Measurements from ENCODE around the gene SNAP47.

The SNAP47 gene

DNA sequence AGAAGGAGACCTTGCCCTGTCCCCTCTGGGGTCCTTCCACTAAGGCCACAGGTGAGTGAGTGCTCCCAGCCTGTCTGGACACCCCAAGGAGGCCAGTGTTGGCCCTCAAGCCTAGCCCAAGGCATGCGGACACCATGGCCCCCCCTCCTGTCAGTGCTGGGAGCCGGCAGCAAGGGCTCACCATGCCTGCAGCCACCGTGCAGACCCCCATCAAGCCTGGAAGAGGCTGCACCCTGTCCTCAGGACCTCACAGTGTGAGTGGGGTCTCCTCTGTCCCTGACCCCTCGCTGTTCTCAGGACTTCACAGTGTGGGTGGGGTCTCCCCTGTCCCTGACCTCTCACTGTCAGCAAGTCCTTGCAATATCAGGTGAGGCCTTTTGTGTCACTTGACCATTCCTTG is 47.0 kb downstream of the SNAP47 start:
- DNase-seq (ENCODE audit: low read depth, low spot score), result no peak

- DNase-seq (ENCODE audit: low read depth, low spot score), result no peak
Observed at GRCh38 chr1:227785094-227785804, 50.0 kb downstream of the SNAP47 start.

DNA sequence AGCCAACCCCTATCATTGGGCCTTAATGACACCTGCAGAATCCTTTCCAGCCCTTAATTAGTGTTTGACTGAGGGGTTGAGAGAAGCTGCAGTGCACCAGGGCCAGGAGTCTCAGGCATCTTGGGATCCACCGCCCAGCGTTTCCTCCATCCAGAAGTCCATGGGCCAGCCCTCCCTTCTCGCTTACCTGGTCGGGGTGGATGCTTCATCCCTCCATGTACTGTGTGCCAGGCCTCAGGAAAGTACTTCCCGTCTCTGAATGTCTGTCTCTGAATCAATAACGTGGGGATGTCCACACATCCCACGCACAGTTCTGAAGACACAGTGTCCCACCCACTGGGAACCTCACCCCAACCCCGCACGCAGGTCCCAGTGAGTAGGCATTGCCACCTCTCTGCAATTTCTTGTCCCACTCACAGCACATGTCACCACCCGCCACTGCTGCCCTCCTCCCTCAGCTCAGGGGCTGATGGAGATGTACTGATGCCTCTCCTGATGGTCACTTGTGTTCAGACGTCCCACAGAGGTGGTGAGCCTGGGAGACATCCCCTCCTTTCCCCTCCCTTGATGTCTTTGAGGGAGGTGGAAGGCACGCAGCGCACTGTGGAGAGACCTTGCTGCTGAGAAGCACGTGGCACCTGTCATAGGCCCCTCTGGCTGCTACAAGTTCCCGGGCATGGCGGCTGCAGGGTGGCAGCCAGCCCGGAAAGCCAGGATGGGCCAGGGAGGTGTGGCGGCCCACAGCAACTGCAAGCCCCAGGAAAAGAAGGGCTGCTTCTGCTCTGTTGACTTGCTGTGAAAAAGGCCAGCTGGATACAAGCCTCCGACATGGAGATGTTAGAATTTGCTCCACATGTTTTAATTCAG is 50.8 kb downstream of the SNAP47 start:
- DNase-seq (ENCODE audit: low read depth, low spot score), result no peak

DNA sequence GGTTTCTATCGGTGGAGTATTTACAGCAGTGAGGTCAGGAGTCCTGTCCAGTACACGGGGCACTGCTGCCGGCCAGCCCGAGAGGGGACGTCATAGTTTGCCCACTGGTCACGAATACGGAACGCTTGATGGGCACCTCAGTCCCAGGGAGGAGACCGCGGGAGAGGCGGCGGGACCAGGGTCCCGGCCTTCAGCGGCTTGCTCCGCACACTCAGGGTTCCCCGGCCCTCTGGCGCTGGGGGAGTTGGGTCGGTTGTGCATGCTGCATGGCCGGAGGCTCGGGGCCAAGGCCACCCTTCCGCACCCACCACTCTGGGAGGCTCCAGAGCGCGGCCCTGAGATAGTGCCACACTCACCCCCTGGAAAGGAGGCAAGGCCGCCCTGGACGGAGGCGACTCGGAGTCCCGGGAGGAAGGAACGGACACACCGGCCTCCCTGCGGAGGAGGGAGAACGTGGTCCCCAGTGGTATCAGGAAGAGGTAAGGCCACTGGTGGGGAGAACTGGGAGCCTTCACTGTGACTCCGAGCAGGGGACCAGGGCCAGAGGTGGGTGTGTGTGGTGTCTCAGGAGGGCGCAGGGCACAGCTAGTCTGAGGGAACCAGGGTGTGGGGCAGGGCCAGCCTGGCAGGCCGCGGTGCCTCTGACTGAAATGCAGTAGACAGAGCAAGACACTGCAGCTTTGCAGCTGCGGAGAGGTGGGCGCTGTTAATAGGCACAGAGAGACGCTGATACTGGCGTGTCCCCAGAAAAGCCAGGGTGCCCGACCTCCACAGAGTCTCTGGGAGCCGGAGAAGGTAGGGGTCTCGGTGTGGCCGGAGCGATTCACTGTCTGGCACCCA is 51.7 kb downstream of the SNAP47 start:
- no peak for DNase-seq (ENCODE audit: low read depth, low spot score)

DNA sequence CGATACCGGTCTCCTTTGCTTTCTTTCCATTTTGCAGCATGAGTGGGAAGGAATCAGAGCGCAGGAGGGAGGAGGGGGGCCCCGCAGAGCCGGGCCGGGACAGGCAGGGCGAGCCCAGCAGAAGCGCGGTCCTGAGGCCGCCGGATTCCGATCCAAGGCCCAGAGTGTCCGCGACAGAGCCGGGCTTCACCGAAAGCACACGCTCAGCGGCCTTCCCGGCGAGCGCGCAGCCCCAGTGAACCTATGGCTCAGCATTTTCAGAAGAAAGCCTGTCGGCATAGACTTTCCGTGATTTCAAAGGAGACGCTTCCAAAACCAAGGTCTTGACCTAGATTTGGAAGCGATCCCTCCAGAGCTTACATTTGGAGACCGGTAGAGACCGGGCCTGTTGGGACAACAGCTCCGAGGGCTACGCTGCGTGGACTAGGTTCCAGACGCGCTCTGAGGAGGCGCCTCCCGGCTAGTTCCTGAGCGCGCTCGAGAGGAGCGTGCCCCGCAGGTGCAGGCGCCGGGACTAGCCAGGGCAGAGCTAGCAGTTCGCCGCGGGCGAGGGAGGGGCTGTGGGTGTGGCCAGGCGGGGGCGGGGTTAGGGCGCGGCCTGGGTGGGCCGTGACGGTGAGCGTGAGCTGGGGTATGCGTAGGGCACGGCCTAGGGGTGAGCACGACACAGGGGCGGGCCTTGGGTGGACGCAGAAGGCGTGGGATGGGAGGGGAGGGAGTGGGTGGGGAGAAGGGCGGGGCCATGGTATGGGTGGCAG is 52.5 kb downstream of the SNAP47 start:
- peak; percentile 86 for DNase-seq (ENCODE audit: low read depth, low spot score)

DNA sequence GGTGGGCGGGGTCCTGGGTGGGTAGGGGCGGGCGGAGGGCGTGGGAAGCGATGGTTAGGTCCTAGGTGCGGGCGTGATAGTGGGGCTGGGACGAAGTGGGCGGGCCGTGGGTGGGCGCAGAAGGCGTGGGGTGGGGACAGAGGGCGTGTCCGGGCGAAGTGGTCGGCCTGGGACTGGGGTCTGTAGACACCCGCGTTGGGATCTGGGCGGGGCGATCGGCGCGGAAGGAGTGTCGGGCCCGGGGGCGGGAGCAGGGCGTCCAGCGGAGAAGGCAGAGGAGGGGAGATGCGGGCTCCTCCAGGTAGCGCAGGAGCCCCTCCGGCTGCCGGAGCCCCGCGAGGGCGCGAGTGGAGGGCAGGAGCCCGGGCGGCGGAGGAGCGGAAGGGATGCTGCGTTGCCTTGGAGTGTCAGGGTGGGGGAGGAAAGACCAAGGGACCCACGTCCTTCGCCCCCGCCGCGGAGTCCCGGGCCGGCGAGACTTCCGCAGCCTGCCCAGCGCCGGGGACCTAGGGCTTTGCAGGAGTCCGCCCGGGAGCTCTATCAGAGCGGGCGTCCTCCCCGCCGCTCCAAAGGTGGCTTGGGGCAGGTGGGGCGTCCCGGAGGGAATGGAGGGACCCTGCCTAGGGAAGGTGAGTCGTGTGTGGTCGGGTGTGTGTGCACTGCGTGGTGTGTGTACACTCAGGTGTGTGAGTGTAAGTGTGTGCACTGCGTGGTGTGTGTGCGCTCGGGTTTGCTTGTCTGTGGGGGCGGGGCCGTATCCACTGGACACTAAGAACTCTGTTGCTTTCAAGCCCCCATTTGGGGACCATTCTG is 53.2 kb downstream of the SNAP47 start:
- DNase-seq (ENCODE audit: low read depth, low spot score), result peak; percentile 34

DNA sequence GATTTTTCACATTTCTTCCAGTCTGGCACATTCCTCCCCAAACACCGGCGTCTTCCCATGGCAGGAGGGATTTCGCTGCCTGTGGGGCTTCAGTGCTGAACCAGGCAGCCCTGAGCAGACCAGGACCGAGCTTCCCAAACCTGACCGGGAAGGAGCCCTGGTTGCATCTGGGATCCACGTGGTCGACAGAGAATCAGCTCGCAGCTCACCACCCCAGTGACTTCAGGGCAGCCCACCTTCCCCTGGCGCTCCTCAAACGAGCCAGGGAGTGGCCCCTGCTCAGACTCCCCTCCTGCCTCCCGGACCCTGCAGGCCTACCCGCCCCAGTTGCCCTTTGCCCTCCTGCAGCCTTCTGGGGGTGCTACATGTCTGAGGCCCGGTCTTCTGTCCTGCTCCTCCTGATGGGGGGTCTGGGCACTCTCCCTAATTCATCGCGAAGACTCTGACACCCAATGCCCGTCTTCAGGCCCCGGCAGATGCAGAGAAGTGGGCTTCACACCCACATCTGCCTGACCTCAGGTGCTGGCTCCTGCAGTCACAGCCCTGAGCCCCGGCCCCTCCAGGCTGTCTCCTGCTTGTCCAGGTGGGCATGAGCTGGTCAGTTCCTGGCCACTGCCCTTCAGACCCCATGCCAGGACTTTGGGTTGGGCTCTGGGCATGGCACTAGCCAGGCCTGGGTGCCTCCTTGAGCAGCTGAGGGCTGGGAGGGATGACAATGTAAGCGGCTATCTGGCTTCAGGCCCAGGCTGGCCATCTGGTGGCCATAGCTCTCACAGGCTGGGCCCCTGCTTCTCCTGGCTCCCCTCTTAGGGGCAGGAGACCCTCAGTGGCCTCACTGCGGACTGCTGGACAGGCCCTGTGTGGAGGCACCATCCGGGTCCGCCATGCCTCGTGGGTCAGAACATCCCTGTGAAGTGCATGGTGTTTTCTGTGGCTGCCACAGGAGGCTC is 54.1 kb downstream of the SNAP47 start:
- no peak for DNase-seq (ENCODE audit: low read depth, low spot score)

DNA sequence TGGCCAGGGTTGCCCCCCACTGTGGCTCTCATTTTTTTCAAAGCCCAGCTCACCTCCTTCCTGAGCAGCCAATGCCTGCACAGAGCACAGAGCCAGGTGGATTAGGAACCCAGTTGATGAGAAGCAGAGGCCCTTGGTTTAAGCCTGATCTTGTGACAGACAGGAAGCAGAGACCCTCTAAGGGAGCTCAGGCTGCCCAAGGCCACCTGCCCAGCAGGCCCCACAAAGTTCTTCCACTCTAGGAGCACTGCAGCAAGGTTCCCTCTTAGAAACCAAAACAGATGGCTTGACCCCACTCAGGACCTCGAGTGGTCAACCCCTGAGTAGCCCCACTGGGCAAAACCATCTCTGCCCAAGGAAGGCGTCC is 54.8 kb downstream of the SNAP47 start:
- DNase-seq (ENCODE audit: low read depth, low spot score), result no peak

DNA sequence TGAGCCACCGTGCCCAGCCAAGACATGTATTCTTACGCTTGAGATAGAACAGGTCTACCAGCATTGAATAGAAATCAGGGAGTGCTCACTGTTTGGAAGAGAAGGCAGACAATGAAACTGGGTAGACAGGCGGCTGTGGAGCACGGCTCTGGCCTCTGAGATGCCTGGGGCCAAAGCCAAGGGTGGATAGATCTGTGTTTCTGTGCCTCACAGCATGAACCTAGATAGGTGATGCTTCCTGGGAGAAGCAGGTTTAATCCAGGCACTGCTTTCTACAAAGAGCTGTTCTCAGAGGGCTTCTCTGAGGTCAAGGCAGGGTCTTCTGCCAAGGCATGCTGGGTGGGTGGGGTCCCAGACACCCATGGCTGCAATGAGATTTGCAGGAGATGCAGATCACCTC is 55.6 kb downstream of the SNAP47 start:
- DNase-seq (ENCODE audit: low read depth, low spot score), result no peak

DNA sequence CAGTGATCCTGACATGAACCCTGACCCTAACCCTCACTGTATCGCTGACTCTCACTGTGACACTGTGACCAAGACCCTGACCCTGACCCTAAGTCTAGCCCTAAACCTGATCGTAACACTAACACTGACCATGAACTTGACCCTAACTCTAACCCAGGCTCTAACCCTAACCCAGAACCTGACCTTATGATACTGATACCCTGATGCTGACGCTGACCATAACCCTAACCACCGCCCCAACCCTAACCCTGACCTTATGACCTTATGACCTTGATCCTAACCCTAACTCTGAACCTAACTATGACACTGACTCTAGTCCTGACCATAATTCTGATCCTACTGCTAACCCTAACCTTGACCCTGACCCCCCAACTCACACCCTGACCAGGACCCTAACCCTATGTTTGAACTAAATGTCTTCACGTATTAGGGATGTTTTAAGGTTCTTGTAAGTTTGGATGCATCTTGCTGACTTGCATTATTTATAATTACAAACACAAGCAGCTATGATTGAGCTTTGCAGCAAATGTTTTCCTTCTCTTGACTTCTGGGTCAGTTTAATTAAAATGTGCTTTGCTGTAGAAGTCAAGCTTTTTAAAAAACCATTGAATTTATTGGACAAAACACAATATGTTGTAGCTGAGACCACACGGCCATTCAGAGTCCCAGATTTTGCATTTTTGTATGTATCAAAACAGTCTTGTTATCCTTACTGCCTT is 56.3 kb downstream of the SNAP47 start:
- DNase-seq (ENCODE audit: low read depth, low spot score), result no peak

DNA sequence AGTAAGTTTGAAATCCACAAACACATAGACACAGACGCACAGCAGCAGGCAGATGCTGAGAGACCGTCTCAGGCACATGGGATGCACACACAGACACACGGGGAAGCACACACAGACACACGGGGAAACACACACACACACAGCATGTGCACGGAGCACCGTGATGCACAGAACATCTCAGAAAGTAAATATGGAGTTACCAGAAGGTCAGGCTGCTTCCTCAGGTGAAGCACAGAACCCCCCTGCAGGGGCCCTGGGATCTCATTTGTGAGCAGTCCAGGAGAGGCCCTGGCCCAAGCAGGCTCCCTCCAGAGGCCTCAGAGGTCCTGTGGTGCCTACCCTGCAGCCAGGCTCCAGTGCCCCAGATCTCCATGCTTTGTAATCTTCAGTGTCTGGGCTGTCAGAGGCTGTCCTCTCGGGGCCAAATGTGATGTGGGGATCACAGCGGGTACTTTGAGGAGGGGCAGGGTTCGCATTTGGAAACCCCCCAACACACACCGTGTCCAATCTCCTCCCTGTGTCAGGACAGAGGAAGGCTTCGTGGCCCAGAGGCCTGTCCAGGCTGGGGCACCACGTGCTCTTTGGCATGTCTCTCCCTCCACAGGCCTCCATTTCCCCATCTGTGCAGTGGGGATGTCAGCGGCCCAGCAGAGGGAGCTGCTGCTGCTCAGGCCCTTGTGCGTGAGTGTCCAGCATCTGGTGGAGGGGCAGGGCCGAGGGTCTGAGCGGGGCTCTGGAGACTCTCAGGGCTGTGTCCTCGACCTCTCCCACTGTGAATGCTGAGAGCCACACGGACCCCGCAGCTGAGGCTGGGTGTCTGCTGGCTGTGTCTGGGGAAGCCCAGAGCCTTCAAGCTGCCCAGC is 57.2 kb downstream of the SNAP47 start:
- DNase-seq (ENCODE audit: low read depth, low spot score), result no peak

GRCh38 chr1:227793079-227793947 is 58.1 kb downstream of the SNAP47 start:
- DNase-seq (ENCODE audit: low read depth, low spot score), result no peak

DNA sequence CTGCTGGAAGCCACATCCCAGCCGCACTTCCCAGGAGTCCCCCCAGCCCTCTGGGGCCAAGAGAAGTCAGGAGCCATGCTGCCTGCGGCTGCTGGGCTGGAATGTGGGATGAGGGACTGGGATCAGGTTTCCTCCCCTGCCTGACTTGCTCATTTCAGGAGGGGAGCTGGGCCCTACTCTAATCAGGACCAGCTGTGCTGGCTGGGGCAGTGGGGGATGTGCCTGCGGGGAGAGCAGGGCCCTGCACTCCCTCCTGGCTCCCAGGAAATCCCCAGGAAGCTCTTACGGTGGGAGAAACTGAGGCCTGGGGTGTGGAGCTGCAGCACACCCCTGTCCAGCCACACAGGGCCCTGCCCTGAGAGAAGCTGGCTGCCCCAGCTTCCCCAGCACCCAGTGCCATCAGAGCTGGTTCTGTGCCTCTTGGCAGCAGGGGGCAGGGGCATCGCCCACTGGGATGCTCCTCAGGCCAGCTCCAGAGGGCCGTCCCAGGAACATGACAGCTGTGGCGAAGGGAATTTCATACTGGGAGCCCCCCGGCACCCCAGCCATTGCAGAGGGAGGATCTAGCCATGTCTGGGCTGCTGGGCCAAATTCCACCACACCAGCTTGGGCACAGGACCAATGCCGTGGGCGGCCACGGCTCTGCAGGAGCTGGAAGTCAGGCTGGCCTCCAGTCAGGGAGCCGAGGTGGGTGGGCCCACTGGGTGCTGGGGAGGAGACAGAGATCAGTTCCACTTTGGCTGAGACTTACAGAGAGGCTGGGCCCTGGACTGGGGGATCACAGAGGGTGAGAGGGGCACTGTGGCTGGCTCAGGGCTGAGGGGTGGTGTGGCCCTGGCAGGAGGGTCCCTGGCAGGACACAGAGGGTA is 58.9 kb downstream of the SNAP47 start:
- no peak for DNase-seq (ENCODE audit: low read depth, low spot score)

GRCh38 chr1:227794817-227795192 is 59.6 kb downstream of the SNAP47 start:
- DNase-seq (ENCODE audit: low read depth, low spot score), result no peak

- DNase-seq (ENCODE audit: low read depth, low spot score), result no peak
Observed at GRCh38 chr1:227795732-227796131, 60.5 kb downstream of the SNAP47 start.

GRCh38 chr1:227796359-227796915 is 61.2 kb downstream of the SNAP47 start:
- no peak for DNase-seq (ENCODE audit: low read depth, low spot score)

Data from activated naive CD8-positive, alpha-beta T cell treated with anti-CD3 and anti-CD28 coated beads, Interleukin-2, amount 50 U/mL, for 16 hours (primary cell).